ENCODE measurements around the gene MCTP2.

The MCTP2 gene

GRCh38 chr15:94265009-94265408 lies 33.6 kb downstream of the MCTP2 start:
- DNase-seq = no peak

- no peak for DNase-seq
Measured at GRCh38 chr15:94265982-94266381, 34.6 kb downstream of the MCTP2 start.

DNA sequence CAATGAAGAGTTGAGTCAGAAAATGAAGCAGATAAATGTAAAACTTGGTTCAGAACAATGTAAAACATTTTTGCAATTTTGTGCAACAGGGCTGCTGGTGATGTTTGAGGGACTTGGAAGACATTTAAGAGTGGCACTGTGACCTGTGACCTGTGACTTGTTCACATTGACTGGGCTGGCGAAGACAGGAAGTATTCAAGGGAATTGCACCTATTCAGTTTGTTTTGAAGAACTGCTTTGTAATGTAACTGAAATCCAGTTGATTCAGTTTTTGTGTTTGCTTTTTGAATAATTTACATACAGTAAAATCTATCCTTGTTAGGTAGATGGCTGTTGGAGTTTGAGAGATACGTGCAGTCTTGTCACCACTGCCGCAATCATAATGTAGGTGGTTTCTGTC lies 35.4 kb downstream of the MCTP2 start:
- DNase-seq = no peak

DNA sequence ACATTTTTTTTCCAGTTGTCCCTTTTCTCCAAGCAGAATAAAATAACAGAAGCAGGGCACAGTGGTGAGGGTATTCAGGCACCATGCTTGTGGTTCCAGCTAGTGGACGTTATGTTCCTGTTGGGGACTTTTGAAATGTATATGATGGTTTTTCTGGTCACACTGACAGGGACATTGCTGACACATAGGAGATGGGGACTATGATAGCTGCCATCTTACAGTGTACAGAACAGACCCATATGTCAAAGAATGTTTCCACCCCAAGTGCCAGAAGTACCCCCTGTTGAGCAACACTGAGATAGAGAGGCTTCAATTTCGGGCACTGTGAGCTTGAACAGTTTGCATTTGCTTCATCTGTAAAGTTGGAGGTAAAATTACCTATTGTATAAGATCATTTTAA lies 38.6 kb downstream of the MCTP2 start:
- DNase-seq = no peak

GRCh38 chr15:94270570-94270969 lies 39.2 kb downstream of the MCTP2 start:
- no peak for DNase-seq

DNA sequence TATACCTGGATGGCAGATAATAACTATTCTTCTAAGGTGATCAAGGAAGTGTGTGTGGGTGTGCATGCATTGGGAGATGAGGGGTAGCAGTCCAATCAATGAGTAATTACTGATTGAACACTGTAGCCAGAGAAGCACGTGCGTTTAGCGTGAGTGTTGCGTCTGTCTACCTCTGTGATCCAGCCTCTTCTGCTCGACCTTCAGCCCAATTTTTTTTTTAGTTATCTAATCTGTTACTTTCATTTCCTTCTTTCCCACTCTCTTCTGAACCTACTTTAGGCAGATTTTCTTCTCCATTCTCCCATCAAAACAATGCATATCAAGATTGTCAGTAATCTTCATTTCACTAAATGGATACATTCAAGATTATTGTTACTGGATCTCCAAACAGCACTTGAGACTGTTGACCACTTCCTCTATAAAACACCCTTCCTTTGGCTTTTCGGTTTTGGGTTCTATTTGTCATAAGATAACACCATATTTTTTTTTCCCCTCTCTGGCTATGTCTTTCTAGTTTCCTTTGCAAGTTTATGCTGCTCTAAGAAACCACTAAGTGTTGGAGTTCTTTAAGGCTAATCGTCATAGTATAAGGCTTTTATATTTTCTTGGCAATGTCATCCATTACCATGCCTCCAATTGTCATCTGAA lies 41.0 kb downstream of the MCTP2 start:
- DNase-seq = no peak

DNA sequence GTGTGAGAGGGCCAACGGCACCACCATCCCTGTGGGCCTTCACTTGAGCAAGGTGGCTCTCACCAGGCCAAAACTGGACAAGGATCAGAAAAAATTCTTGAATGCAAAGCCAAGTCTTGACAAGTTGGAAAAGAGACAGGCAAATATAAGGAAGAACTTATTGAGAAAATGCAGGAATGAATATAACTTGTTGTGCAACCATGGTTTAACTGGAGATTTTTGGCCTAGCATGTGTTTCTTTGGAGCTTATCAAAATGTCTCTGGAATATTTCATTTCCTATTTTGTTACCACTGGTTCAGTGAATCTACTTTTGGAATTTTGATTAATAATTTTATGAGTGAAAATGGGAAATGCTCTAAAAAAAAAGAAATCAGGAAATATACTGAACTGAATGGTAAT lies 42.5 kb downstream of the MCTP2 start:
- DNase-seq = no peak

DNA sequence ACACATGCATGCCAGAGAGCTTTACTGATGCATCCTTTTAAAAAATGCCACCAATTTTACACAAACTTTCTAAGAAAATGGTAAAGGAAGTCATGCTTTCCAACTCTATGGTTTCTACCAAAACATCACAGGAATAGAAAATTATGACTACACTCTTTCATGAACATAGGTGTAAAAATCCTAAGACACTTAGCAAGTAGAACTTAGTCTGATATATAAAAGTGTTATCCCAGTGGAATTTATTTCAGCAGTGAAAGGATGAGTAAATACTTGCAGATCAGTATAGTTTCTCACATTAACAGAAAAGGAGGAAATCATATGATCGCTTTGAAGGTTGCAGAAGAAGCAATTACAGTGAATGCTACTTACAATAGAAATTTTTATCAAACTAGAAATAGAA lies 43.4 kb downstream of the MCTP2 start:
- DNase-seq = no peak

DNA sequence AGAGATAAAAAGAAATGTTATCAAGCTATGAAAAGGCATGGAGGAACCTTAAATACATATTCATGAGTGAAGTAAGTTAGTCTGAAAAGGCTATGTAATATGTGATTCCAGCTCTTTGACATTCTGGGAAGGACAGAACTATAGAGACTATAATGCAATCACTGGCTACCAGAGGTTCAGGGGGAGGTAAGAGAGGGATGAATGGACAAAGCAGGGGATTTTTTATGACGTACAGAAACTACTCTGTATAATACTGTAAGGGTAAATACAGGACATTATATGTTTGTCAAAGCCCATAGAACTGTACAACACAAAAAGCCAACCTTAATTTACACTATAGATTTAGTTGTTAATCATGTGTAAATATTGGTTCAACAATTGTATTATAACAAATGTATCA lies 46.1 kb downstream of the MCTP2 start:
- no peak for DNase-seq

GRCh38 chr15:94279736-94280135 lies 48.4 kb downstream of the MCTP2 start:
- no peak for DNase-seq

GRCh38 chr15:94280301-94280700 lies 48.9 kb downstream of the MCTP2 start:
- no peak for DNase-seq

DNA sequence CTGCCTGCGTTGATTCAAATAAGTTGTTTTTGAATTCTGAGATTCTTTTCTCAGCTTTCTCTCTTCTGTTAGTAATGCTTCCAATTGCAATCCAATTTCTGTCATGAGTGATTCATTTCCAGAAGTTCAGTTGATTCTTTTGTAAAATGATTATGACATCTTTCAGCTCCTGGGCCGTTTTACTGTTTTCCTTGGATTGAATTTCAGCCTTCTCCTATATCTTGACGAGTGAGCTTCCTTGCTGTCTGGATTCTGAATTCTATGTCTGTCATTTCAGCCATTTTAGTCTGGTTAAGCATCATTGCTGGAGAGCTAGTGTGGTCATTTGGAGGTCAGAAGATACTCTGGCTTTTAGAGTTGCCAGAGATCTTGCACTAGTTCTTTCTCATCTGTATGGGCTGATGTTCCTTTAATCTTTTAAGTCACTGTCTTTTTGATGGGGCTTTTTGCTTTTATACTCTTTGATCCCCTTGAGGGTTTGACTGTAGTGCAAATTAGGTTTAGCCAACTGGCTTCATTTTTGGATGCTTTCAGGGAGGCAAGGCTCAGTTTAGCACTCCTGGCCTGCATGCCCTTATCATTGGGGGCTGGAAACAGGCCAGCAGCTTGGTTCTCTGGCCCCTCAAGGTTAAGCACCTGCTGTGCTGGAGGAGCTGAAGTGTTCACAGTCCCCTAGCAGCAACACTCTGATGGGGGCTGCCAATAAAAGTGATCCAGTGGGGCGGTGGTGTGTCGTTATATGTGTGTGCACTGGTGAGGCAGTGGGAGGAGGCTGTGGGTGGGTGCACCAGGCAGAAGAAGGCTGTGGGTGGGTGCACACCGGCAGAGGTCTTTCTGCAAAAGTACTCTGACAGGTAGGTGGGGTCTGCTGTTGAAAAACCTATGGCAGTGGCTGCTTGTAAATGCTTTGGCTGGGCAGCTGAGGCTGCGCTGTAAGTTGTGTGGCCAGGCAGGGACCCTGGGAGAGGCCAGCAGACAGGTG lies 51.2 kb downstream of the MCTP2 start:
- no peak for DNase-seq

- DNase-seq = no peak
Measured at GRCh38 chr15:94286583-94286982, 55.2 kb downstream of the MCTP2 start.

GRCh38 chr15:94287794-94288246 lies 56.5 kb downstream of the MCTP2 start:
- no peak for DNase-seq

DNA sequence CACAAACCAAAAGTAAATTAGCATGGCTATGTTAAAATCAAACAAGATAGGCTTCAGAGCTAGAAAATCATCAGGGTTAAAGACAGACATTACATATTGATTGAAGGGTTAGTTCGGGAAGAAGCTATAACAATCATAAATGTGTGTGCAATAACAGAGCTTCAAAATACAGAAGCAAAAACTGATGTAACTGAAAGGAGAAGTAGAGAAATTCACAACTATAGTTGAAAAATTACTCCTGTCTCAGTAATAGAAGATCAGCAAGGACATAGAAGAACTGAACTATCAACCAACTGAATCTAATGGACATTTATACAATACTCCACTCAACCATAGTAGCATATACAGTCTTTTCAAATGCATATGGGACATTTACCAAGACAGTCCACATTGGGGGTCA lies 59.4 kb downstream of the MCTP2 start:
- no peak for DNase-seq

DNA sequence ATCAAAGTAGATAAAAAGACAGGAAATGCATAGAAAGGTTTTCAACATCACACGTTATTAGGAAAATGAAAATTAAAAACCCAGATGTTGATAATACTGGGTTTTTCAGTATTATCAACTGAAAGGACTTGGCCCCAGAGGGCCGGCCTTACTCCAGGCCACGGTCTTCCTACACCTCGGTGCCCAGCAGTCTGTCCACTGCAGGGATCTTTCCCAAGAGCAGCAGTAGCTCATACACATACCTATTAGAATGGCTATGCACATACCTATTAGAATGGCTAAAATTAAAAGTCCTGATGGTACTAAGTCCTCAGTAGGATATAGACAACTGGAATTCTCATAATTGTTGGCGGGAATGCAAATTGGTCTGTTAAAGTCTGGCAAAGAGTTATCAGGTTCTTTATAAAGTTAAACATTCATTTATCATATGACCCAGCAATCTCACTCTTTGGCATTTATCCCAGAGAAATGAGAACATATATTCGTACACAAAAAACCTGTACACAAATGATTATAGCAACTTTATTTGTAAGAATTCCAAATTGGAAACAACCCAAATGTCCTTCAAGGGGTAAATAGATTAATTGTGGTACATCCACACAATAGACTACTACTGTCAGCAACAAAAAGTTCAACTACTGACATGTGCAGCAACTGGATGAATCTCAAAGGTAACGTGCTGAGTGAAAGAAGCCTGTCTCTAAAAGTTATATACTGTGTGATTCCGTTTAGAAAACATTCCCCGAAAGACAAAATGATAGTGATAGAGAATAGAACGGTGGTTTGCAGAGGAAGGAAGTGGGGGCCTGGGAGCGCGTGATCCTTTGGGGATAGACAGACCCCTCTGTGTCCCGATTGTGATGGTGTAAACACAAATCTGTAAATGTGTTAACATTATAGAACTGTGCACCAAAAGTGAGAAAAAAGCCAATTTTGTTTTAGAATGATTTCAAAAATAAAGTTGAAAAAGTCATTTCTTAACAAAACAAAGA lies 62.3 kb downstream of the MCTP2 start:
- no peak for DNase-seq

GRCh38 chr15:94294556-94294955 lies 63.2 kb downstream of the MCTP2 start:
- DNase-seq = no peak

DNA sequence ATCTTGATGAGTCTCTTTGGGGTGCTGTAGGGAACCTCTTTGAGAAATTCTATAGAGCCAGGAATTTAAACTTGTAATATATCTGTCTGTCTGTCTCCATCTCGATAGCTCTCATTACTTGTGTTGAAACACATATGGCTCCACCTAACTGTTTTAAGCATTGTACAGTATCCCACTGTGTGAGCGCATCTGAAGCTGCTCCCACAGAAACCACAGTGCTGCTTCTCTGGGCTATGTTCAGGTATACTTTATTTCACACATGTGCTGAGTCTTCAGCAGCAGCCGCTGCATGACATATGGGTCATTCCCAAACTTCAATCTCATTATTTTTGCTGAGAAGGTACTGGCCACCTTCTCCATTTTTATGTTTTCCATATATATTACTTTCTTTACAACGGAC lies 63.9 kb downstream of the MCTP2 start:
- no peak for DNase-seq

DNA sequence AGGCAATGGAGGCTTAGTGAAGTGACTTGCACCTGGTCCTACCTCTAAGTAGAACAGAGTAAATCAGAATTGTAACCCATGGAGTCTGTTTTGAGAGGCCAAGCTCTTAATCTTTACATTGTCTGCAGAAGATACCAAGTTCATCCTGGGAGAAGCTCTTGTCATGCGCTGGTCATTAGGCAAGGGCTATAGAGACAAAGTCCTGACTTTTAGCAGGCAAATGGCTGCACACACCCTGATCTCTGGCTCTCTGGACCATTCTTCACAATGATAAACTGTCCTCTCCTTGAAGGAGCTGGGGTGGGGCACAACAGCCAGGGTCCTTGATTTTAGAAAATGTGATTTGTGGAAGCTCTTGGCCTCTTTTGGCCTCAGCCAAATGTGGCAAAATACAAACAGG lies 65.4 kb downstream of the MCTP2 start:
- no peak for DNase-seq

GRCh38 chr15:94297558-94297957 lies 66.2 kb downstream of the MCTP2 start:
- DNase-seq = no peak

- no peak for DNase-seq
Measured at GRCh38 chr15:94298364-94298763, 67.0 kb downstream of the MCTP2 start.

GRCh38 chr15:94300612-94301011 lies 69.3 kb downstream of the MCTP2 start:
- no peak for DNase-seq

DNA sequence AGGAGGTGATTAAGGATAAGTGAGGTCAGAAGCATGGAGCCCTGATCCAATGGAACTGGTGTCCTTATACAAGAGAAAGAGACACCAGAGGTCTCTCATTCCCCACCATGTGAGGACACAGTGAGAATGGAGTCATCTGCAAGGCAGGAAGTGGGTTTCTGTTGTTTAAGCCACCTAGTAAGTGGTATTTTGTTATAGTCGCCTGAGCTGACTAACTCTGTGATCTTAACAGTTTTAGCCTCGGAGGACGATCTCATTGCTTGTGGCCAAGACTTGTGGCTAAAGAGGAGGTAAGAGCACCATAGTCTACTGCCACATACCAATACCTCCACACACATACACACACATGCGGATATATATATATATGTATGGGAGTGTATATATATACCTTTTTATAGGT lies 73.8 kb downstream of the MCTP2 start:
- no peak for DNase-seq

Measured in NCI-H1092 treated with DMSO at 0.1 percent for 48 hours (cell line).